Spleen (tissue), 7 donors: Measurements from ENCODE around the gene RRAD.
A peak's percentile ranks its signal among the peaks of the same experiment; 100 is the strongest.

Experiments used
- CTCF ChIP-seq, 11 experiments: fragments of 200-600 bp in 7 of 11; fragments of 450-650 bp in 4 of 11; sonication (generic) in 4 of 11; IDR thresholded peaks in 8 of 11; conservative IDR thresholded peaks in 3 of 11; 1 replicate in 7 of 11; 2 replicates in 4 of 11; pipeline versions ENCODE4 v1.4.0 to v1.8.0; 2016 to 2021; ENCODE audit warnings: antibody characterized with exemption in 11 of 11, inconsistent platforms in 4 of 11, mild to moderate bottlenecking in 1 of 11
- POLR2A ChIP-seq, 3 donors: fragments of 450-650 bp; IDR thresholded peaks; one replicate each; pipeline ENCODE4 v1.5.1; 2017; ENCODE audit warnings: antibody characterized with exemption in 3 of 3, mild to moderate bottlenecking in 1 of 3
- POLR2AphosphoS5 ChIP-seq, 3 donors: sonication (generic); formaldehyde crosslinking; IDR thresholded peaks; one replicate each; pipeline ENCODE4 v1.5.1; 2017; ENCODE audit warnings: antibody characterized with exemption in 3 of 3
- donor health status: DM: no; HTN: no; CAD: no; lungs with moderate emphysema.
- donor health status: DM: no; HTN: no; CAD: no.
- donor health status: DM: no; HTN: no; CAD: no.

GRCh38 chr16:66934138-66934838 is 9.0 kb upstream of the RRAD start, which contains the start of gene CIAO2B:
- TF ChIP-seq POLR2AphosphoS5 (IDR thresholded peaks at IDR 0.05) (peak; percentile 99), CTCF (IDR thresholded peaks at IDR 0.05 in 8 of 11, conservative IDR thresholded peaks at IDR 0.05 in 3 of 11) (peak in 2 of 11 experiments; percentile 19 to 29), POLR2A (IDR thresholded peaks at IDR 0.05) (peak in 2 of 3 donors; percentile 50 to 65)
